GM12865 (cell line): Measurements from ENCODE around the gene TMEM82.

Experiments used
- DNase-seq: peaks from one replicate; pipeline ENCODE4 v3.0.0; 2010; ENCODE audit warnings: low read depth
- H3K4me3 ChIP-seq: 2 replicates; pipeline ENCODE4 v1.5.1; 2011; ENCODE audit warnings: mild to moderate bottlenecking, low read depth, low read length, control low read depth
- TF ChIP-seq, protein P1 (sequence below): IDR thresholded peaks from 2 replicates; pipeline ENCODE4 v1.5.1; 2011; ENCODE audit warnings: low read length, control low read depth, low read depth, inconsistent platforms; ENCODE audit not compliant: insufficient read depth; ENCODE audit errors: missing control alignments

TMEM82 gene

DNA sequence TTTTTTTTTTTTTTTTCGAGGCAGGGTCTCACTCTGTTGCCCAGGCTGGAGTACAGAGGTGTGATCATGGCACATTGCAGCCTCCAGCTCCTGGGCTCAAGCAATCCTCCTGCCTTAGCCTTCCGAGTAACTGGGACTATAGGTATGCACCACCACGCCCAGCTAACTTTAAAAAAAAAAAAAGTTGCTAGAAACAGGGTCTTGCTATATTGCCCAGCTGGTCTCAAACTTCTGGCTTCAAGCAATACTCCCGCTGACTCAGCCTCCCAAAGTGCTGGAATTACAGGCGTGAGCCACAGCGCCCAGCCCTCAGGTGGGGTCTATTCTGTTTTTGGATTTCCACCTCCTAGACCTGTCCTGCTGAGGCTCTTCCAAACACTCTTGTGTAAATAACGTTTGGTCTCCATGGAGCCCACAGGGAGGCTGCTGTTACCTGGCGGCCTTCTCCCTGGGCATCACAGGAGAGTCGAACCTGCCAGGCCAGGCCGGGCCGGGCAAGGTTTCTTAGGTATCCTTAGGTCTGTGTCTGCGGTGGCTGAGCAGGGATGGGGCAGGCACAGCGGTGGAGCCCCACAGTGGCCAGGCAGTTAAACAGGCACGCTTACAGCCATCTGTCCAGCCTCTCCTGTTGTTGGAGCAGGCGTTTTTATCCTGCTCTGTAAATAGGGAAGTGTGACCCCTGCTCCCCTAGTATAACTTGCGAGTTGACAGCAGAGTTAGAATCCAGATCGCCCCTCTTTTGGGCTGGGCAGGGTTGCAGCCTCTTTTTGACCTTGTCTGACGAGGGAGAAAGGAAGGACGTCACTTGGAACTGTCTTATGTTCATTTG lies 39.4 kb upstream of the TMEM82 start:
- TF ChIP-seq, protein P1, sequence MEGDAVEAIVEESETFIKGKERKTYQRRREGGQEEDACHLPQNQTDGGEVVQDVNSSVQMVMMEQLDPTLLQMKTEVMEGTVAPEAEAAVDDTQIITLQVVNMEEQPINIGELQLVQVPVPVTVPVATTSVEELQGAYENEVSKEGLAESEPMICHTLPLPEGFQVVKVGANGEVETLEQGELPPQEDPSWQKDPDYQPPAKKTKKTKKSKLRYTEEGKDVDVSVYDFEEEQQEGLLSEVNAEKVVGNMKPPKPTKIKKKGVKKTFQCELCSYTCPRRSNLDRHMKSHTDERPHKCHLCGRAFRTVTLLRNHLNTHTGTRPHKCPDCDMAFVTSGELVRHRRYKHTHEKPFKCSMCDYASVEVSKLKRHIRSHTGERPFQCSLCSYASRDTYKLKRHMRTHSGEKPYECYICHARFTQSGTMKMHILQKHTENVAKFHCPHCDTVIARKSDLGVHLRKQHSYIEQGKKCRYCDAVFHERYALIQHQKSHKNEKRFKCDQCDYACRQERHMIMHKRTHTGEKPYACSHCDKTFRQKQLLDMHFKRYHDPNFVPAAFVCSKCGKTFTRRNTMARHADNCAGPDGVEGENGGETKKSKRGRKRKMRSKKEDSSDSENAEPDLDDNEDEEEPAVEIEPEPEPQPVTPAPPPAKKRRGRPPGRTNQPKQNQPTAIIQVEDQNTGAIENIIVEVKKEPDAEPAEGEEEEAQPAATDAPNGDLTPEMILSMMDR: no peak
- no peak for DNase-seq
- H3K4me3 ChIP-seq: no peak overlapping the region

DNA sequence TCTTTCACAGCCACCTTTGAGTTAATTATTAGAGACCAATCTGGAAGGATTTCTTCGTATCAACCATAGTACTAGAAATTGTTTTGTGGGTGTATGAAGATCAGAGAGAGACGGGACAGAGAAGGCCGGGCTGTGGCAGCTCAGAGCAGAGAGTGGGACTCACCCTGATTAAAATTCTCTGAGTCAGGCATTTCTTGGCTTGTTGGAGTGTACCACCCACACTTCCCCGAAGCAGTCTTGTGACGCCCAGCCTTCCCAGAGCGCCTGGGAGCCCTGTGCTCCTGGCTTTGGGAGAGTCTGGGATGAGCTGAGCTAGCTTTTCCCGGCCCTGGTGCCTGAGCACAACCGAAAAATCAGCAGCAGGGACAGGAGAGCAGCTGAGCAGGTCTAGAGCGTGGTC lies 38.7 kb upstream of the TMEM82 start:
- H3K4me3 ChIP-seq: no peak overlapping the region
- no peak for DNase-seq
- TF ChIP-seq, protein P1: no peak

DNA sequence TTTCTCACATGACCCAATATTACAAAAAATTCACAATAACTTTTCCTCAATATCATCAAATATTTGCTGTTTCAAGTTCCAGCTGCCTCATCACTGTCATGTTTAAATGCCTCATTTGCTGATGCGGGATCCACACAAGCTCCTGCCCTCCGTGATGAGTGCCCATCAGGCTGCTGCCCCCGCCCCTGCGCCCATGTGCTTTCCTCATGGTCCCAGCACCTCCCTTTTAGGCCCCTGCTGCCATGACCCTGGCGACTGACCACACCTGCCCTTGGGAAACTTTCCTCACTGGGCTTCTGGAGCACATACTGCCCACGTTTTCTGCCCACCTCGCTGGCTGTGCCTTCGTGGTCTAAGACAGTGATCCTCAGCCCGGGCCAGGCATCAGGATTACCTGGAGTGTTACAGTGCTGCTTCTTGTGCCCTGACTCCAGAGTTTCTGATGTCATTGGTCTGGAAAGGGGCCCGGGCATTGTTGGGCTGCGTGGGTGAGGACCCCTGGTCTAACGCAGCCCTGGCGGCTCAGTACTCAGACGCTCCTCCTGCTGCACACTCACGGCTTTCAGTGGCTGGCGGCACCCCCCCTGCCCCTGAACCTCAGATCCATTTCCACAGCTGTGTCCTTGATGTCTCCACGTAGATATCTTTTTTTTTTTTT lies 37.6 kb upstream of the TMEM82 start:
- no peak for DNase-seq
- TF ChIP-seq, protein P1: no peak
- H3K4me3 ChIP-seq: no peak overlapping the region

DNA sequence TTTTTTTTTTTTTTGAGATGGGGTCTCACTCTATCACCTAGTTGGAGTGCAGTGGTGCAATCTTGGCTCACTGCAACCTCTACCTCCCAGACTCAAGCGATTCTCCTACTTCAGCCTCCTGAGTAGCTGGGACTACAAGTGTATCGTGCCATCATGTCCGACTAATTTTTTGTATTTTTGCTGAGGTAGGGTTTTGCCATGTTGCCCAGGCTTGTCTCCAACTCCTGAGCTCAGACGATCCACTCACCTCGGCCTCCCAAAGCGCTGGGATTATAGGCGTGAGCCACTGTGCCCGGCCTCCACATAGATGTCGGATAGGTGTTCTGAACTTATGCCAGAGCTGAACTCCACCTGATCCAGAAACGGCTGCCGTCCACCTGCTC lies 37.1 kb upstream of the TMEM82 start:
- TF ChIP-seq, protein P1: no peak
- no peak for DNase-seq
- no peak overlapping the region for H3K4me3 ChIP-seq

DNA sequence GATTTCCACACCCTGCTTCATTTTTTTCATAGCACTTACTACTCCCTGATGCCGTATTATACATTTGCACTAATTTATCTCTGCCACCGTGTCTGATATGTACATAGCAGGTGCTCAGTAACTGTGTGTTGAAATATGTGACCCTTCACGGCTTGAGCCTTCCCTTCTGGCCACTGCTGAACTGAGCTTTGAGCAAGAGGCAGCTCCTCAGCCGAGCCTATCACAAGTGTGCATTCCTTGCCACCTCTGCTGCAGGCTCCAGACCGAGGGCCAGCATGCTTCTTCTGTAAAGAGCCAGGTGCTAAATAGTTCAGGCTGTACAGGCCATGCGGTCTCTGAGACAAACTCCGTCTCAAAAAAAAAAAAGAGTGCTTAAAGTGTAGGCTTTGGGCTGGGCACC lies 35.5 kb upstream of the TMEM82 start:
- no peak overlapping the region for H3K4me3 ChIP-seq
- TF ChIP-seq, protein P1: no peak
- DNase-seq: no peak

DNA sequence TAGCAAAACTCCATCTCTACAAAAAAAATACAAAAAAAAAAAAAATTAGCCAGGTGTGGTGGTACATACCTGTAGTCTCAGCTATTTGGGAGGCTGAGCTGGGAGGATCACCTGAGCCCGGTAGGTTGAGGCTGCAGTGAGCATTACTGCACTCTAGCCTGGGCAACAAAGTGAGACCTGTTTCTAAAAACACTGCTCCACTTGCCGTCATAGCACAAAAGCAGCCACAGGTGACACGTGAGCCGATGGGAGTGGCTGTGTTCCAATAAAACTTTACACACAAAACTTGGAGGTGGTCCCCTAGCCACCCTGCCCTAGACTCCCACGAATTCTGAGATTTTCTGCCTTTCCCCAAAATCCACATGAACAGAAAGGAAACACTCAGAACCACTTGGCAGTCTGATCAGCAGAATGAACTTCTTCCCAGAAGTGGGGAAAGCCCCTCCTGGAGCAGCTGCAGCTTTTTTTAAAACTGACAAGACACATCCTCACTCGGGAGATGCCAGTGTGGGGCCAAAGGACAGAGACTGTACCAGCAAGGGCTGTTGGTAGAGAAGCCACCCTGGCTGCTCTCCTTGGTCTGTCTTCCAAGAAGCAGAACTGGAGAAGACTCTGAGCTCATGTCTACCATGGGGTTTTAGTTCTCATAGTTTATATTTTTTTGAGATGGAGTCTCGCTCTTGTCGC lies 34.9 kb upstream of the TMEM82 start:
- no peak overlapping the region for H3K4me3 ChIP-seq
- DNase-seq: no peak
- TF ChIP-seq, protein P1: no peak
